Mammary epithelial cell (primary cell): ENCODE data around the gene METRN.

Source experiments
- EZH2 ChIP-seq: IDR thresholded peaks from 2 replicates; pipeline ENCODE4 v1.6.1; 2012; ENCODE audit warnings: low read length, inconsistent platforms, borderline replicate concordance
- TF ChIP-seq, protein P1 (sequence below), 2 donors: IDR thresholded peaks in 1 of 2; conservative IDR thresholded peaks in 1 of 2; 2 replicates each; pipeline ENCODE4 v1.5.1; 2011 to 2012; ENCODE audit warnings: inconsistent platforms in 2 of 2, low read length in 2 of 2, mild to moderate bottlenecking in 2 of 2, control low read depth in 1 of 2, low read depth in 1 of 2; ENCODE audit not compliant: insufficient read depth in 1 of 2; ENCODE audit errors: extremely low read depth in 1 of 2

DNA sequence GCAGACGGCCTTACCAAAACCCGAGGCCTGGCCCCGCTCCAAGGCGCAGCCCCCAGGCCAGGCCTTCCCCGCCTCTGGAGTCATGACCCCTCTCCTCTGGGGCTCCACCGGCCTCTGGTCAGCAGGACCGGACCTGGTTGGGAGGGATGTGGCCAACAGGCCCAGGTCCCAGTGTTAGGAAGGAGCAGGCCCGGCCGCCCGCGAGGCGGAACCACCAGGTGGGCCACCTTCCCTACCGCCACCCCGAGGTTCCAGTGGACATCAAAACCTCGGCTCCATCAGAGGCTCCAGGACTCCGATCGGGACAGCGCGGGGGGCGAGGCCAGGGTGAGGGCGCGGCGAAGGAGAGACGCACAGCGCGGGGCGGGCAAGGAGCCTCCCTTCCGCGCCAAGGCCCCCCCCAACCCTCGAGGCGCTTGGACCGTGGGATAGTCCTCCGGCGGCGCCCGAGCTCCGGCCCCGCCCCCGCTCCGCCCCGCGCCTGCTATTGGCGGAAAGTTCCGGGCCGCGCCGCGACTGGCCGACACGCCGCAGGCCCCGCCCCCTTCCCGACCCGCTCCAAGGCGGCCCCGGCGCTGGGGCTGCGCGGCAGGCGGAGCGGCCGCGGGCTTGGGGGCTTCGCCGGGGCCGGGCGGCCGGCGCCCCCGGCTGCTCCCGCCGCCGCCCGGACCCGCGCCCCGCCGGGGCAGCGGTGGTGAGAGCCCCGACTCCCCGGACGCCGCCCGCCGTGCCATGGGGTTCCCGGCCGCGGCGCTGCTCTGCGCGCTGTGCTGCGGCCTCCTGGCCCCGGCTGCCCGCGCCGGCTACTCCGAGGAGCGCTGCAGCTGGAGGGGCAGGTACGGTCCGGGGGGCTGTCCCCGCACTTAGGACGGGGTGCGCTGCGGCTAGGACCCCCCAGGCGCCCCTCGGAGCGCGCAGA, at the start of gene METRN:
- TF ChIP-seq, protein P1, sequence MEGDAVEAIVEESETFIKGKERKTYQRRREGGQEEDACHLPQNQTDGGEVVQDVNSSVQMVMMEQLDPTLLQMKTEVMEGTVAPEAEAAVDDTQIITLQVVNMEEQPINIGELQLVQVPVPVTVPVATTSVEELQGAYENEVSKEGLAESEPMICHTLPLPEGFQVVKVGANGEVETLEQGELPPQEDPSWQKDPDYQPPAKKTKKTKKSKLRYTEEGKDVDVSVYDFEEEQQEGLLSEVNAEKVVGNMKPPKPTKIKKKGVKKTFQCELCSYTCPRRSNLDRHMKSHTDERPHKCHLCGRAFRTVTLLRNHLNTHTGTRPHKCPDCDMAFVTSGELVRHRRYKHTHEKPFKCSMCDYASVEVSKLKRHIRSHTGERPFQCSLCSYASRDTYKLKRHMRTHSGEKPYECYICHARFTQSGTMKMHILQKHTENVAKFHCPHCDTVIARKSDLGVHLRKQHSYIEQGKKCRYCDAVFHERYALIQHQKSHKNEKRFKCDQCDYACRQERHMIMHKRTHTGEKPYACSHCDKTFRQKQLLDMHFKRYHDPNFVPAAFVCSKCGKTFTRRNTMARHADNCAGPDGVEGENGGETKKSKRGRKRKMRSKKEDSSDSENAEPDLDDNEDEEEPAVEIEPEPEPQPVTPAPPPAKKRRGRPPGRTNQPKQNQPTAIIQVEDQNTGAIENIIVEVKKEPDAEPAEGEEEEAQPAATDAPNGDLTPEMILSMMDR (conservative IDR thresholded peaks at IDR 0.05 in 1 of 2, IDR thresholded peaks at IDR 0.05 in 1 of 2; ENCODE audit: extremely low read depth in 1 of 2, insufficient read depth in 1 of 2, low read depth in 1 of 2, low read length in 2 of 2) = no peak
- TF ChIP-seq EZH2 = no peak
